ENCODE results near the gene KDM1B.

Gene KDM1B

DNA sequence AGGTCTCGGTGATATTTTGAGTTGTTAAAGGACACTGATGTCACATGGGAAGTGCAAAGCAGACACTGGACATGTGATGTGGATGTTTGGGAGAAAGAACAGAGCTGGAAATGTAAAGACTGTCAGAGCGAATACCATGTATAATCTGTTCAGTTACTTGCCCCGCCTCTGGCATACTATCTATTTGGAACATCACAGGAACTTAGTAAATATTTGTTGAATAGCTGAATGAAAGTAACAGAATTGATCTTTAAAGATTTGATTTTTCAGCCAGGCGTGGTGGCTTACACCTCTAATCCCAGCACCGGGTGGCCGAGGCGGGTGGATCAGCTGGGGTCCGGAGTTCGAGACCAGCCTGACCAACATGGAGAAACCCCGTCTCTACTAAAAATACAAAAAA, 19.0 kb upstream of the KDM1B start:
- DNase-seq (ENCODE audit: low read depth): no peak
- TF ChIP-seq, protein P1, sequence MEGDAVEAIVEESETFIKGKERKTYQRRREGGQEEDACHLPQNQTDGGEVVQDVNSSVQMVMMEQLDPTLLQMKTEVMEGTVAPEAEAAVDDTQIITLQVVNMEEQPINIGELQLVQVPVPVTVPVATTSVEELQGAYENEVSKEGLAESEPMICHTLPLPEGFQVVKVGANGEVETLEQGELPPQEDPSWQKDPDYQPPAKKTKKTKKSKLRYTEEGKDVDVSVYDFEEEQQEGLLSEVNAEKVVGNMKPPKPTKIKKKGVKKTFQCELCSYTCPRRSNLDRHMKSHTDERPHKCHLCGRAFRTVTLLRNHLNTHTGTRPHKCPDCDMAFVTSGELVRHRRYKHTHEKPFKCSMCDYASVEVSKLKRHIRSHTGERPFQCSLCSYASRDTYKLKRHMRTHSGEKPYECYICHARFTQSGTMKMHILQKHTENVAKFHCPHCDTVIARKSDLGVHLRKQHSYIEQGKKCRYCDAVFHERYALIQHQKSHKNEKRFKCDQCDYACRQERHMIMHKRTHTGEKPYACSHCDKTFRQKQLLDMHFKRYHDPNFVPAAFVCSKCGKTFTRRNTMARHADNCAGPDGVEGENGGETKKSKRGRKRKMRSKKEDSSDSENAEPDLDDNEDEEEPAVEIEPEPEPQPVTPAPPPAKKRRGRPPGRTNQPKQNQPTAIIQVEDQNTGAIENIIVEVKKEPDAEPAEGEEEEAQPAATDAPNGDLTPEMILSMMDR (conservative IDR thresholded peaks at IDR 0.05; ENCODE audit: control insufficient read depth, insufficient read depth, low read depth, low read length): no peak
- no peak overlapping the region for H3K4me3 ChIP-seq (ENCODE audit: control insufficient read depth, low read depth, low read length)

DNA sequence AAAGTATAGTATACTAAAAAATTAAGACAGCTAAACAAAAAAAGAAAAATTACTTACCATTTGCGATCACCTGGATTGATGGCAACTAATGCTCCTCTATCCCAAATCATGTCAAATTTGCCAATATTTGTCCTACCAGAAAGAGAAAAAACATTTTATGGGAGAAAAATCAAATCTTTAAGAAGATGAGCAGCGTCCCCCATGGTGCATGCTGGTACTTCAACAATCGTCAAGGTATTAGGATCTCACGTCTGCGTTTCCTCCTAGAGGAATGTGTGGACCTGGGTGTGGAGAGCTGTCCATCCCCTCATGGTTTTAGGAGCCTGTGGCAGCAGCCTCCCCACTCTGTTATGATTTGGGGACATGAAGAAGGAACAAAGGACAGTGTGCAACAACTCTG, 16.3 kb upstream of the KDM1B start:
- TF ChIP-seq, protein P1 (conservative IDR thresholded peaks at IDR 0.05; ENCODE audit: control insufficient read depth, insufficient read depth, low read depth, low read length): no peak
- DNase-seq (ENCODE audit: low read depth): no peak
- H3K4me3 ChIP-seq (ENCODE audit: control insufficient read depth, low read depth, low read length): no peak overlapping the region

DNA sequence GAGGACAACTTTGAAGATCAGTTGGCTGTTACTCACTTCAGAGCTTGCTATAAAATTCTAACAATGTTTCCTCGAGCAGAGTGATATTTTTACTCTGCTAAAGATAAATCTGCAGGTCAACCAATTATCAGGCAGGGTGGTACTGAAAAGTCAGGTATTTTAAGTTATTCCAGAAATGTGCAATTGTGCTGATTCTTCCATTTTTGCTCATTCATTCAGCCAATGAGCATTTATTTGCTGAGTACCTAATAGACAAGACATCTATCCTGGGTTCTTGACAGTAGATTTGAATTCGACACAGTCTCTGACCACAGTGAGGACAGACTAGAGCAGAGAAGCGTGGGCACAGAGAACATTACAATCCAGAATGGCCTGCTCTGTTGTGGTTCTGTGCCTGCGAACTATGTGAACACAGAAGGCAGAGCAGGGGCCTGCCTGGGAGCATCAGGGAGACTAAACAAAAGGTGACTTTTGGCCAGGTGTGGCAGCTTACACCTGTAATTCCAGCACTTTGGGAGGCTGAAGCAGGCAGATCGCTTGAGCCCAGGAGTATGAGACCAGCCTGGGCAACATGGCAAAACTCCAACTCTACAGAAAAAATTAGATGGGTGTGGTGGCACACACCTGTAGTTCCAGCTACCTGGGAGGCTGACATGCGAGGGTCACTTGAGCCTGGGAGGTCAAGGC, 15.1 kb upstream of the KDM1B start:
- no peak overlapping the region for H3K4me3 ChIP-seq (ENCODE audit: control insufficient read depth, low read depth, low read length)
- TF ChIP-seq, protein P1 (conservative IDR thresholded peaks at IDR 0.05; ENCODE audit: control insufficient read depth, insufficient read depth, low read depth, low read length): no peak
- no peak for DNase-seq (ENCODE audit: low read depth)

DNA sequence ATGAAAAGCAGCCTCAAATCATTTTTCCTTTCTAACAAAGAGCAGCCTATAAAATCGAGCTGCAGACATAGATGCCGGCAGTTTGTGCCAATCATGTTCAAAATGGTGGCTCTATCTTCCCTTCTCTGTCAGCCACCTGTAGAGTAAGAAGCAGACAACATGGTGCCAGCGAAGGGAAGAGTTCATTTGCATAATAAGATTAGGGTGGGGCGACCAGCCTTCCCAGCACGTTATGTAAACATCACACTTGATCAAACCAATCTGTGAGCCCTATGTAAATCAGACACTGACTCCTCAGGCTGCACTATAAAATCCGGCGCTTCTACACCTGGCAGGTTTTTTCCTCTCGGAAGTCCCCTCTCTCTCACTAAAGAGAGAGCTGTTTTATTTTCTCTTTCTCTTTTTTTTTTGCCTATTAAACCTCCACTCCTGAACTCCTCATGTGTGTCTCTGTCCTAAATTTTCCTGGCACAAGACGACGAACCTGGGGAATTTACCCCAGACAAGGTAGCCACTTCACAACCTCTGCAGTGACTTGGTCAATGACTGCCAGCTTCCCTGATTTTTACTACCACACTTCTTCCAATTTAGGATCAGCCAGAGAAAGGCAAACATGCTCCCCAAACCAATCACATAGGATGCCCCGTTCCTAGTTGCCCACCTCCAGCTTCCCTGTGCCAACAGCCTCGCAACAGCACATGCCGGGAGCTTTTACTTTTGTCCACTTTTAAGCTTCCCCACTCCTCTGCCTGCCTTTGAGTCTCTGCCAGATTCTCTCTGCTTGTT, 13.2 kb upstream of the KDM1B start:
- DNase-seq (ENCODE audit: low read depth): no peak
- TF ChIP-seq, protein P1 (conservative IDR thresholded peaks at IDR 0.05; ENCODE audit: control insufficient read depth, insufficient read depth, low read depth, low read length): no peak
- no peak overlapping the region for H3K4me3 ChIP-seq (ENCODE audit: control insufficient read depth, low read depth, low read length)

DNA sequence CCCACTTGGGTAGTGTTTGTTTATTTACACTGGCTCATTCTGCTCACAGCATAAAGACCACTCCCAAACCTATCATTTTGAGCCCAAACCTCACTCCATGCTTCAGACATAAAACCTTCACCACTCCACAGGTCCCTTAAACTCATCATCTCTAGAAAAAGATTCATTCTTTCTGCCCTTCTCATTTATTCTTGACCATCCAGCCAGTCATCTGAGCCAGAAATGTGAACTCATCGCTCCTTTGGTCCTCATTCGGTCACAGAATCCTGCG, 12.7 kb upstream of the KDM1B start:
- H3K4me3 ChIP-seq (ENCODE audit: control insufficient read depth, low read depth, low read length): no peak overlapping the region
- DNase-seq (ENCODE audit: low read depth): no peak
- TF ChIP-seq, protein P1 (conservative IDR thresholded peaks at IDR 0.05; ENCODE audit: control insufficient read depth, insufficient read depth, low read depth, low read length): no peak

DNA sequence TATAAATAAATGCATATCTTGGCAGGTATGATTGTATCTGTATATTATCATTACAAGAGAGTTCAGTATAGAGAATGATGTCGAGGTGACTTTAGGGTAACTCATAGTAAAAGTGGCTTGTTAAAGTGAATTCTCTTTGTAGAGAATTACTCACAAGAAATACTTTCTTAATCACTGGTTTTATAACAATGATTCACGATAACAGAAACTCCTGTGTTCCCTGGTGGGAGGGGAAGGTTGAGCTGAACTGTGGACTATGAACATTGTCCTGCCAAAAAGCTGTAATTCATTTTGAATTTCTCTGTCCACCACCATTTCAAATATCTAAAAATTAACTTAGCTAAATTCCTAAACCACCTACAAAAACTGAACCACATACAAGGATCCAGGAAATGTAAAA, 8.1 kb upstream of the KDM1B start:
- DNase-seq (ENCODE audit: low read depth): peak; percentile 79

More for the DNA sequence above, 8.1 kb upstream of the KDM1B start:
- TF ChIP-seq, protein P1 (conservative IDR thresholded peaks at IDR 0.05; ENCODE audit: control insufficient read depth, insufficient read depth, low read depth, low read length): no peak
- no peak overlapping the region for H3K4me3 ChIP-seq (ENCODE audit: control insufficient read depth, low read depth, low read length)

Measured in fibroblast of mammary gland (primary cell).